GM10248 (cell line): ENCODE data around the gene DAB1.

ENCODE experiments used
- CTCF ChIA-PET: fragments of 300-600 bp; sonication (Branson Sonifier 250); formaldehyde crosslinking; extraction: SDS; loops from one replicate; lab custom pipeline; 2021; ENCODE audit warnings: antibody characterized with exemption; lab: Yijun Ruan, JAX
- POLR2A ChIA-PET: fragments of 350-650 bp; sonication (Branson Sonifier 250); formaldehyde crosslinking; extraction: SDS; loops from one replicate; lab custom pipeline; 2020; ENCODE audit warnings: antibody characterized with exemption; lab: Yijun Ruan, JAX
- DNase-seq: peaks from one replicate; pipeline ENCODE4 v3.0.0; 2012; ENCODE audit errors: extremely low spot score
- TF ChIP-seq, protein P1 (sequence below): IDR thresholded peaks from 2 replicates; pipeline ENCODE4 v1.5.1; 2012; ENCODE audit warnings: mild to moderate bottlenecking, low read depth; ENCODE audit errors: extremely low read depth, missing control alignments, control extremely low read depth

Gene DAB1

DNA sequence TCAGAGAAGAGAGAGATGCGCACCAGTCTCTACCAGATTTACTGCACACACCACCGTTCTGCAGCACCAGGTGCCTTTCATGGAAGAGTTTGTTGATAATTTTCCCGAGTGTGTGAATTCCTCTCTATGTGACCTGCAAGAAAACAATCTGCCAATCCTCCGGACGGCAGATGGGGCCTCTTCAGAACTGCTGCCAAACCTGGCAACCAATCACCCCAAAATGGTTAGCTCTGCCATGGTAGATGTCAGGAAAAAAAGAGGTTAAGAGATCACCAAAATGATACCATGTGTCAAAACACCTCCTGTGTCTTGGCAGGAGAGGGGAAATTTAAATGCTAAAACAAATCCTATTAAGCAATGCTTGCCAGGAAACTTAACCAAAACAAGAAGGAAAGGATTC lies 96.5 kb downstream of the DAB1 start:
- POLR2A ChIA-PET: no interaction called here
- TF ChIP-seq, protein P1, sequence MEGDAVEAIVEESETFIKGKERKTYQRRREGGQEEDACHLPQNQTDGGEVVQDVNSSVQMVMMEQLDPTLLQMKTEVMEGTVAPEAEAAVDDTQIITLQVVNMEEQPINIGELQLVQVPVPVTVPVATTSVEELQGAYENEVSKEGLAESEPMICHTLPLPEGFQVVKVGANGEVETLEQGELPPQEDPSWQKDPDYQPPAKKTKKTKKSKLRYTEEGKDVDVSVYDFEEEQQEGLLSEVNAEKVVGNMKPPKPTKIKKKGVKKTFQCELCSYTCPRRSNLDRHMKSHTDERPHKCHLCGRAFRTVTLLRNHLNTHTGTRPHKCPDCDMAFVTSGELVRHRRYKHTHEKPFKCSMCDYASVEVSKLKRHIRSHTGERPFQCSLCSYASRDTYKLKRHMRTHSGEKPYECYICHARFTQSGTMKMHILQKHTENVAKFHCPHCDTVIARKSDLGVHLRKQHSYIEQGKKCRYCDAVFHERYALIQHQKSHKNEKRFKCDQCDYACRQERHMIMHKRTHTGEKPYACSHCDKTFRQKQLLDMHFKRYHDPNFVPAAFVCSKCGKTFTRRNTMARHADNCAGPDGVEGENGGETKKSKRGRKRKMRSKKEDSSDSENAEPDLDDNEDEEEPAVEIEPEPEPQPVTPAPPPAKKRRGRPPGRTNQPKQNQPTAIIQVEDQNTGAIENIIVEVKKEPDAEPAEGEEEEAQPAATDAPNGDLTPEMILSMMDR: no peak
- CTCF ChIA-PET: no interaction called here
- no peak for DNase-seq

DNA sequence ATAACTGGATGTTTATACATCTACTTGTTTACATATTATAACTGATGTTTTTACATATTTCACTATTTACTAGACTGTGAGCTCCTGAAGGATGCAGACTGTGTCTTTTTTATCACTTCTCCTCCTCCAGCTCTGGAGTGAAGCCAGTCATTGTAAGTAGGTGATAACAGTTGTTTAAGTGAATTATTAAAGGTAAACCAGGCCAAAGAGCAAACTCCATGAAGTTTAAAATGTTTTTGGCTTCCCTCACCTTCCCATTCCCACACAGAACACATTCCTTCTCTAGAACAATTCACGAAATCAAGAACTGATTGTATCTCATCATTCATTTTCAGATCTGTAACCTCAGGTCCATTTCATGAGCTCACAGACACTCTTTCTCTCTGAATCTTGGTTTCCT lies 98.3 kb downstream of the DAB1 start:
- TF ChIP-seq, protein P1: no peak
- ChIA-PET CTCF (no interaction called here), POLR2A (no interaction called here)
- DNase-seq: no peak

DNA sequence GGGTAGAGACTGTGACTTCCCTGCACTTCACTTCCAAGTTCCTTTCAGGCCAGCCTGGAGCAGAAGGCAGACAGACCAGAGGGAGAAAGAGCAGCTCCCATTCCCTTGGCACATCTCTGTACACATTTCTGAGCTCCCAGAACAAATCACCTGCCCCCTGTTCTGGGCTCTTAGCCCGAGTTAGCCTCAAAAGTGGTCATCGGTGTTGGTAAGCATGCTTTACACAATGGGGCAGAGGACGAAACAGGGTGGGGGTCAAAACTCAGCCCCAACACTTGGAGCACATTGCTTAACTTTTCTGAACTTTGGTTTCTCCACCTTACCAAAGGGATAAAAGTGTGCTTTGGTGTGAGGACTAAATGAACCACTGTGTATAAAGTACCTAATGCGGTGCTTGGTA lies 98.7 kb downstream of the DAB1 start:
- POLR2A ChIA-PET: no interaction called here
- CTCF ChIA-PET: no interaction called here
- no peak for DNase-seq
- TF ChIP-seq, protein P1: no peak

DNA sequence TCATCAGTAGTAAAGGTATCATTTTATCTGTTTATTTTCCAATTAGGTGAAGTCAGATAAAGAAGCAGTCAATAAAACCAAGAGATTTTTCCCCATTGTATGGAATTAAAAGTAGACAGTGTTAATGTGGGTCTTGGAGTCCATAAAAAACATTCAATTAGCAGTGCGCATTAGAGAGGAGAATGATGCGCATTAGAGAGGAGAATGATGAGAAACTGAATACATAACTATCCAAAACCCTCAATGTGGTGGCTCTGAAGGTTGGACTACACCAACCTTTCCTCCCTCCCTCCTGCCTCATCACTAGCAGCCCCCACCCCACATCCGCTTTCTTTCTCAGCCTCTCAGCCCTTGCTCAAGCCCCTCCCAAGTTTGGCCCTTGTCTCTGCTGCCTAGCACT lies 99.5 kb downstream of the DAB1 start:
- POLR2A ChIA-PET: no interaction called here
- no peak for DNase-seq

DNA sequence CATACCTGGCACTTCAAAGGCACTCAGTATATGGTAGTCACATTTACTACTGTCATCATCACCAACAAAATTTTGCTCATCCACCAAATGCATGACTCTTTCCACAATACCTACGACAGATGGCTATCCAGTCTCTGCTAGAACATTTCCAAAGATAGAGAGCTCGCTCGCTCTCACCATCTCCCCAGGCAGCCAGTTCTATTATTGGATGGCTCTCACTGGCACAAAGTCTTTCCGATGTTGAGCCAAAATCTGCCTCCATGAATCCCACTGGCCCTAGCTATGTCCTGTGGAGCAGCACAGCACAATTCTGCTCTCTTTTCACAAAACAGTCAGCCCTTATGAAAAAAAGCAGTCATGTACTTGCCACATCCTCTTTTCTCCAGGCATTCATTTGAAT lies 102.1 kb downstream of the DAB1 start:
- CTCF ChIA-PET: no interaction called here
- POLR2A ChIA-PET: no interaction called here
- TF ChIP-seq, protein P1: no peak
- no peak for DNase-seq

More for the DNA sequence above, 99.5 kb downstream of the DAB1 start:
- CTCF ChIA-PET: no interaction called here
- TF ChIP-seq, protein P1: no peak

DNA sequence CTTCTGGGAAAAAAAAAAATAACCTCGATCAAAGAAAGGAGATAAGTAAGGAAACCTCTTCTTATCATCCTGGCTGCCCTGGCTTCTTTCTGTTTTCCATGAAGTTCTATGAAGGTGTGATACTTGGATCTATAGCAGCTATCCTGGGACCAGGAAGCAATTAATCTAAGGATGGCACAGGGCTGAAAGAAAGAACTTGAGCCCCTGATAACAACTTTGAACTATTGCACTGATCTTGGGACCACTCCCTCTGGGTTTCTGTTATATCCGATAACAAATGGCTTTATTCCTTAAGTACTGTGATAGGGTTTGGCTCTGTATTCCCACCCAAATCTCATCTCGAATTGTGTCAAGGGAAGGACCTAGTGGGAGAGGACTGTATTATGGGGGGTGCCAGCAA lies 104.1 kb downstream of the DAB1 start:
- DNase-seq: no peak
- TF ChIP-seq, protein P1: no peak
- ChIA-PET CTCF (no interaction called here), POLR2A (no interaction called here)

DNA sequence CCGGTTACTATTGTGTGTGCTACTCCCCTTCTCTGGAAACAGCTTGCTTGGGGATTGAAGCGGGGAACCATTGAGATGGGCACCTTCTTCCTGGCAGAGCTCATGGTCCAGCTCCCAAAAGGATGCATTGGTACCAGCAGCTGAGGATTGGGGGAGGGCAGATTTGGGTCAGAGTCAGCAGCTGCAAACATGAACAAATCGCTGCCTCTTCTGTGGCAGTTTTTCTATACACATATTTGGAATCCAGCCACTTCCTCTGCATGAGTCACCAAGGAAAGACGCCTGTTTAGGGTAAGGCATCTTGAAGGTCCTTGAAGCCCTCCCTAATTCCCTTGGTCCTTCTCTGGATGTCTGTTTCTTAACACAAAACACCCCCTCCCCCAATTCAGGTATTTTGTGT lies 104.7 kb downstream of the DAB1 start:
- POLR2A ChIA-PET: no interaction called here
- CTCF ChIA-PET: no interaction called here
- TF ChIP-seq, protein P1: no peak
- no peak for DNase-seq
